ENCODE data around the gene PAFAH1B1.

DNA sequence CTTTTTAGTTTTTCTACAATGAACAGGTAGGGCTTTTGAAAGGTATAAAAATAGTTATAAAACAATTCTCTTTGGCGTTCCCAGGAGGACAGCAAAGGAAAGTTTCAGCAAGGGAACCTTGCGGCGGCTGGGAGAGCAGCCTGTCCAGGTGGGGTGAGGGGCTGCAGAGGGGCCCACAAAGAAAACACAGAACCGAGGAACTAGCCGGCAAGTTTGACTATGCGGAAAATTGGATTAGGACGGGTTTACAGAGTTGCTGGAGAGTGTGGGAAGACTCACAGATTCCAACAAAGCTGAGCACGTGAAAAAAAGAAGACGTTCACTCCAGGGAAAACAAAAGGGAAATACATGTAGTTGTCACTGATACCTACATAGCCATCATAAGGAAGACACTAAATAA is 41.5 kb upstream of the PAFAH1B1 start:
- TF ChIP-seq, protein P1, sequence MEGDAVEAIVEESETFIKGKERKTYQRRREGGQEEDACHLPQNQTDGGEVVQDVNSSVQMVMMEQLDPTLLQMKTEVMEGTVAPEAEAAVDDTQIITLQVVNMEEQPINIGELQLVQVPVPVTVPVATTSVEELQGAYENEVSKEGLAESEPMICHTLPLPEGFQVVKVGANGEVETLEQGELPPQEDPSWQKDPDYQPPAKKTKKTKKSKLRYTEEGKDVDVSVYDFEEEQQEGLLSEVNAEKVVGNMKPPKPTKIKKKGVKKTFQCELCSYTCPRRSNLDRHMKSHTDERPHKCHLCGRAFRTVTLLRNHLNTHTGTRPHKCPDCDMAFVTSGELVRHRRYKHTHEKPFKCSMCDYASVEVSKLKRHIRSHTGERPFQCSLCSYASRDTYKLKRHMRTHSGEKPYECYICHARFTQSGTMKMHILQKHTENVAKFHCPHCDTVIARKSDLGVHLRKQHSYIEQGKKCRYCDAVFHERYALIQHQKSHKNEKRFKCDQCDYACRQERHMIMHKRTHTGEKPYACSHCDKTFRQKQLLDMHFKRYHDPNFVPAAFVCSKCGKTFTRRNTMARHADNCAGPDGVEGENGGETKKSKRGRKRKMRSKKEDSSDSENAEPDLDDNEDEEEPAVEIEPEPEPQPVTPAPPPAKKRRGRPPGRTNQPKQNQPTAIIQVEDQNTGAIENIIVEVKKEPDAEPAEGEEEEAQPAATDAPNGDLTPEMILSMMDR (IDR thresholded peaks at IDR 0.05; ENCODE audit: low read depth, low read length, missing input control) = no peak
- TF ChIP-seq YY1 (IDR thresholded peaks at IDR 0.05) = no peak
- TF ChIP-seq, protein P2, sequence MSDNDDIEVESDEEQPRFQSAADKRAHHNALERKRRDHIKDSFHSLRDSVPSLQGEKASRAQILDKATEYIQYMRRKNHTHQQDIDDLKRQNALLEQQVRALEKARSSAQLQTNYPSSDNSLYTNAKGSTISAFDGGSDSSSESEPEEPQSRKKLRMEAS (IDR thresholded peaks at IDR 0.05) = no peak
- TF ChIP-seq TAF1 (conservative IDR thresholded peaks at IDR 0.05) = no peak
- TF ChIP-seq EGR1 (IDR thresholded peaks at IDR 0.05; ENCODE audit: low read depth in 2 of 2) = no peak
- TF ChIP-seq, protein P3, sequence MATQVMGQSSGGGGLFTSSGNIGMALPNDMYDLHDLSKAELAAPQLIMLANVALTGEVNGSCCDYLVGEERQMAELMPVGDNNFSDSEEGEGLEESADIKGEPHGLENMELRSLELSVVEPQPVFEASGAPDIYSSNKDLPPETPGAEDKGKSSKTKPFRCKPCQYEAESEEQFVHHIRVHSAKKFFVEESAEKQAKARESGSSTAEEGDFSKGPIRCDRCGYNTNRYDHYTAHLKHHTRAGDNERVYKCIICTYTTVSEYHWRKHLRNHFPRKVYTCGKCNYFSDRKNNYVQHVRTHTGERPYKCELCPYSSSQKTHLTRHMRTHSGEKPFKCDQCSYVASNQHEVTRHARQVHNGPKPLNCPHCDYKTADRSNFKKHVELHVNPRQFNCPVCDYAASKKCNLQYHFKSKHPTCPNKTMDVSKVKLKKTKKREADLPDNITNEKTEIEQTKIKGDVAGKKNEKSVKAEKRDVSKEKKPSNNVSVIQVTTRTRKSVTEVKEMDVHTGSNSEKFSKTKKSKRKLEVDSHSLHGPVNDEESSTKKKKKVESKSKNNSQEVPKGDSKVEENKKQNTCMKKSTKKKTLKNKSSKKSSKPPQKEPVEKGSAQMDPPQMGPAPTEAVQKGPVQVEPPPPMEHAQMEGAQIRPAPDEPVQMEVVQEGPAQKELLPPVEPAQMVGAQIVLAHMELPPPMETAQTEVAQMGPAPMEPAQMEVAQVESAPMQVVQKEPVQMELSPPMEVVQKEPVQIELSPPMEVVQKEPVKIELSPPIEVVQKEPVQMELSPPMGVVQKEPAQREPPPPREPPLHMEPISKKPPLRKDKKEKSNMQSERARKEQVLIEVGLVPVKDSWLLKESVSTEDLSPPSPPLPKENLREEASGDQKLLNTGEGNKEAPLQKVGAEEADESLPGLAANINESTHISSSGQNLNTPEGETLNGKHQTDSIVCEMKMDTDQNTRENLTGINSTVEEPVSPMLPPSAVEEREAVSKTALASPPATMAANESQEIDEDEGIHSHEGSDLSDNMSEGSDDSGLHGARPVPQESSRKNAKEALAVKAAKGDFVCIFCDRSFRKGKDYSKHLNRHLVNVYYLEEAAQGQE (IDR thresholded peaks at IDR 0.05) = no peak
